GM18858 (cell line): ENCODE measurements around the gene SLCO3A1.

Source experiments
- ATAC-seq: cut with Tn5 transposase; IDR thresholded peaks from one replicate; pipeline ENCODE4 v1.9.1; 2021; ENCODE audit not compliant: unreplicated experiment

SLCO3A1 gene

GRCh38 chr15:91909111-91909510 is 55.6 kb downstream of the SLCO3A1 start:
- ATAC-seq, result no peak

GRCh38 chr15:91909574-91909973 is 56.1 kb downstream of the SLCO3A1 start:
- ATAC-seq, result no peak

GRCh38 chr15:91911844-91912243 is 58.3 kb downstream of the SLCO3A1 start:
- ATAC-seq, result no peak

GRCh38 chr15:91912336-91912735 is 58.8 kb downstream of the SLCO3A1 start:
- ATAC-seq, result no peak

- ATAC-seq, result no peak
Observed at GRCh38 chr15:91913560-91913959, 60.1 kb downstream of the SLCO3A1 start.

- ATAC-seq, result no peak
Observed at GRCh38 chr15:91915576-91915975, 62.1 kb downstream of the SLCO3A1 start.

- no peak for ATAC-seq
Observed at GRCh38 chr15:91916051-91916450, 62.5 kb downstream of the SLCO3A1 start.

GRCh38 chr15:91917686-91918360 is 64.3 kb downstream of the SLCO3A1 start:
- no peak for ATAC-seq

GRCh38 chr15:91919014-91919534 is 65.6 kb downstream of the SLCO3A1 start:
- no peak for ATAC-seq

- no peak for ATAC-seq
Observed at GRCh38 chr15:91921188-91921842, 67.8 kb downstream of the SLCO3A1 start.

GRCh38 chr15:91921843-91922198 is 68.3 kb downstream of the SLCO3A1 start:
- no peak for ATAC-seq

- no peak for ATAC-seq
Observed at GRCh38 chr15:91922646-91923547, 69.4 kb downstream of the SLCO3A1 start.

GRCh38 chr15:91924183-91924582 is 70.7 kb downstream of the SLCO3A1 start:
- no peak for ATAC-seq

GRCh38 chr15:91924837-91925495 is 71.5 kb downstream of the SLCO3A1 start:
- ATAC-seq, result no peak

- no peak for ATAC-seq
Observed at GRCh38 chr15:91925794-91926193, 72.3 kb downstream of the SLCO3A1 start.

- ATAC-seq, result no peak
Observed at GRCh38 chr15:91926908-91927270, 73.4 kb downstream of the SLCO3A1 start.

GRCh38 chr15:91927585-91927984 is 74.1 kb downstream of the SLCO3A1 start:
- no peak for ATAC-seq

GRCh38 chr15:91928675-91929074 is 75.2 kb downstream of the SLCO3A1 start:
- ATAC-seq, result no peak

GRCh38 chr15:91929509-91929908 is 76.0 kb downstream of the SLCO3A1 start:
- no peak for ATAC-seq

GRCh38 chr15:91930092-91930491 is 76.6 kb downstream of the SLCO3A1 start:
- ATAC-seq, result no peak

- no peak for ATAC-seq
Observed at GRCh38 chr15:91936182-91936775, 82.8 kb downstream of the SLCO3A1 start.
